OCI-LY3 (cell line): ENCODE measurements around the gene FSTL3.

Experiments used
- EZH2phosphoT487 ChIP-seq: fragments of 200-600 bp; shearing (Covaris generic); IDR thresholded peaks from 2 replicates; pipeline ENCODE4 v1.6.1; 2018; ENCODE audit warnings: antibody characterized with exemption, mixed run types, low read depth
- TF ChIP-seq, protein P1 (sequence below): fragments of 200-600, 300-600 bp; sonication (generic); IDR thresholded peaks from 2 replicates; pipeline ENCODE4 v1.5.1; 2014; ENCODE audit warnings: antibody characterized with exemption, low read length, low read depth

DNA sequence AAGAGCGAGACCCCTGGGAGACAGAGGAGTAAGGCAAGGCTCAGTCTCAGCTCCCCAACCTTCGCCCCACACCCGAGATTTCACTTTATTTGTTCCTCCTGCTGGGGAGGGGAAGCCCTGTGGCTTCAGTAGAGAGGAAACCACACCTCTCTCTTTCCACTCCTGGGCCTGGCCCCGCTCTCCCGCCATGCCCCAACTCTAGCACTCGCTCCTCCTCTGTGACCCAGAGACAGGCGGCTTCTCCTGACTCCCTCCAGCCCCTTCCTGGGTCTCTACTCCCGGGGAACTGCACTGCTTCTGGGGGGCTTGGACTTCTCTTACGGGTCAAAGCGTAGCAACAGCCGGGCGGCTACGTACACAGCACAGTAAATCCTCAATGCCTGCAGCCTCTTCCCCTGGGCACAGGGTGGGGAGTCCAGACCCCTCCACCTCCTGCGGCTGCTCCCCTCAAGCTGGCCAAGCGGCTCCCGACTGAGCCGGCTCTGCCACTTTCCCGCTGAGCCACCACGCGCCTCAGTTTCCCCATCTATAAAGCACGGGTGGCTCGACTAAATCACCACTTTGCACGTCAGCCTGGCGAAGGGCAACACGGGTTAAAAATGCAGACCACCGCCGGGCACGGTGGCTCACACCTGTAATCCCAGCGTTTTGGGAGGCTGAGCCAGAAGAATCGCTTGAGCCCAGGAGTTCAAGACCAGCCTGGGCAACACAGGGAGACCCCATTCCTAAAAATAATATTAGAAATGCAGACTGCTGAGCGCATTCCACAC lies 14.6 kb upstream of the FSTL3 start:
- TF ChIP-seq, protein P1, sequence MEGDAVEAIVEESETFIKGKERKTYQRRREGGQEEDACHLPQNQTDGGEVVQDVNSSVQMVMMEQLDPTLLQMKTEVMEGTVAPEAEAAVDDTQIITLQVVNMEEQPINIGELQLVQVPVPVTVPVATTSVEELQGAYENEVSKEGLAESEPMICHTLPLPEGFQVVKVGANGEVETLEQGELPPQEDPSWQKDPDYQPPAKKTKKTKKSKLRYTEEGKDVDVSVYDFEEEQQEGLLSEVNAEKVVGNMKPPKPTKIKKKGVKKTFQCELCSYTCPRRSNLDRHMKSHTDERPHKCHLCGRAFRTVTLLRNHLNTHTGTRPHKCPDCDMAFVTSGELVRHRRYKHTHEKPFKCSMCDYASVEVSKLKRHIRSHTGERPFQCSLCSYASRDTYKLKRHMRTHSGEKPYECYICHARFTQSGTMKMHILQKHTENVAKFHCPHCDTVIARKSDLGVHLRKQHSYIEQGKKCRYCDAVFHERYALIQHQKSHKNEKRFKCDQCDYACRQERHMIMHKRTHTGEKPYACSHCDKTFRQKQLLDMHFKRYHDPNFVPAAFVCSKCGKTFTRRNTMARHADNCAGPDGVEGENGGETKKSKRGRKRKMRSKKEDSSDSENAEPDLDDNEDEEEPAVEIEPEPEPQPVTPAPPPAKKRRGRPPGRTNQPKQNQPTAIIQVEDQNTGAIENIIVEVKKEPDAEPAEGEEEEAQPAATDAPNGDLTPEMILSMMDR = no peak
- no peak for TF ChIP-seq EZH2phosphoT487
